ENCODE measurements around the gene SPRY1. TPM values are rescaled to one million over a fixed set of nuclear protein-coding genes. Genes with fewer than 3 reads are reported as not detected.
A peak's percentile ranks its signal among the peaks of the same experiment; 100 is the strongest.

SPRY1 gene
- total RNA-seq, 1 experiment from 2014 or later: 0.06 TPM

DNA sequence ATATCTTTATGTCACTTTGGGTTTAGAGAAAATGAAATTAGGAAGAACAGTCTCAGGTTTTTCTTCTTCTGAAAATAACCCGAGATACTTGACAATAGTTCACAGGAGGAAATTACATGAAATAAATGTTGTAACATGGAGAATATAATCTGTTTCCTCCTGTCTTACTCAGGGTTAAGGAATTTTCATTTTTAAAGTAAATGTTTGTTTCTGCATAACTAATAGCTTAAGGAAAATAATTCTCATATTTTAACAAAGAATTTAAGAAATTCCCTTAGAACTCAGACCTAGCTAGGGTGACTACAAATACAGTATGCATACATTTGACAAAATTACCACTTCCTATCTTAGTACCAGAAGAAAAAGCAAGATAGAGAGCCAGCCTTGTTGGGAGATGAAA is 17.2 kb upstream of the SPRY1 start:
- DNase-seq (ENCODE audit: low read depth): no peak

DNA sequence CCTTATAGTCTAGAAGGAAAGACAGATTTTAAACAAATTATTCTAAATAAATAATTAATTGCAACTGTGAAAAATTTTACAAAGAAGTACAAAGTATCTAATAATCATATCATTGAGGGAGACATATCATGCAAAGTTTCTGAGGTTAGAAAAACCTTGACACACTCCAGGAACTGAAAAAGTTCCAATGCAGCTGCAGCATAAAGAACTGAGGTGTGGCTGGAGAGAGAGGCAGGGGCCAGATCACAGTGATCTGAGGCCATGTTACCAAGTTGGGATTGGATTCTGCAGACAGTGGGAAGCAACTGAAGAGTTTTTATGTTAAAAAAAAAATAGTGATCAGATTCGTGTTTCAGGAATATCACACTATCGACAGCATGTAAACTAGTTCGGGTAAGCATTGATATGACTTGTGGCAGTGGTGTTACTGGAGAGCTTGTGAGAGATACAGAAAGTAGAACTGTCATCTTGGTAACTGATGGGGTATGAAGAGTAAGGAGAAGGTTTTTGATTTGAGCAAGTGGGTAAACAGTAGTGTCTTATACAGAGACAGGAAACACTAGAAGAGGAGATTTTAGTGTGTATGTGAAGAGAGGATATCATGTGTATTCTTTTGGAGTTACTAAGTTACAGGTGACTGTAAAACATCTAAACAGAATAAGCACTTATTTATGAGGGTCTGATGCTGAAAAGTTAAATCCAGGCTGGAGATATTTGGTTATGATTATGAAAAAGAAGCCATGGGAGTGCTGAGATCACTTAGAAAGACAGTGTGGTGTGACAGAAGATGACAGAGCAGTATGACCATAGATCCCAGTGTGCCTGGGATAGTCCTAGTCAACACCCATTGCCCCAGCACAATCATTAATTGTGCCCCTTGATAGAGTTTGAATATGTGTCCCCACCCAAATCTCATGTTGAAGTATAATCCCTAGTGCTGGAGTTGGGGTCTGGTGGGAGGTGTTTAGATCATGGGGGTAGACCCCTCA is 15.6 kb upstream of the SPRY1 start:
- DNase-seq (ENCODE audit: low read depth): no peak

GRCh38 chr4:123381996-123382395 is 14.6 kb upstream of the SPRY1 start:
- DNase-seq (ENCODE audit: low read depth): no peak

- no peak for DNase-seq (ENCODE audit: low read depth)
These were observed 13.0 kb upstream of the SPRY1 start for GRCh38 chr4:123383566-123383965.

- DNase-seq (ENCODE audit: low read depth): no peak
These were observed 10.0 kb upstream of the SPRY1 start for GRCh38 chr4:123386609-123387008.

DNA sequence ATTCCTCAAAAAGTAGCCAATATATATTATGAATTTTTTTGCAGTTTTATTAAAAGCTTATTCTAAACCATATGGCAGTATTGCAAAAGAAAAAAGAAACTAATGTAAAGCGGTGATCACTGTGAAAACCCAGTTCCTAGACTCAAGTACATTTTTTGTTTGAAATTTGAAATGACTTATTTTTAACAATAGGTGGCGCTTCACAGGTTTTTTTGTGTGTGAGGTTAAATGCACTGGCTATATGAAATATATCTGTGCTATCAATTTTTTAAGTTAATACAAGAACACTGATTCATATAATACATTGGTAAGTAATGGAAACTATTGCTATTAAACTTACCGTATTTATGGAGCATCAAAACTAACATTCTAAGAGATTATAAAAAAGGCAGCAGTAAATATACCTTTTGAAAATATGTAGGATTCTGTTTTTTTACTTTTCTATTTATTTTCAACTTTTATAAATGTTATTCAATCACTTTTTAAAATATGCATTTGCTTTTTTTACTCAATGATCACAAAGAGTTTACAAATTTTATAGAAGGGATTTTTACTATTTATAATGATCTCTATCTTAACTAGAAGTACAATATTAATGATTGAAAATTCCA is 5.6 kb upstream of the SPRY1 start:
- no peak for DNase-seq (ENCODE audit: low read depth)

DNA sequence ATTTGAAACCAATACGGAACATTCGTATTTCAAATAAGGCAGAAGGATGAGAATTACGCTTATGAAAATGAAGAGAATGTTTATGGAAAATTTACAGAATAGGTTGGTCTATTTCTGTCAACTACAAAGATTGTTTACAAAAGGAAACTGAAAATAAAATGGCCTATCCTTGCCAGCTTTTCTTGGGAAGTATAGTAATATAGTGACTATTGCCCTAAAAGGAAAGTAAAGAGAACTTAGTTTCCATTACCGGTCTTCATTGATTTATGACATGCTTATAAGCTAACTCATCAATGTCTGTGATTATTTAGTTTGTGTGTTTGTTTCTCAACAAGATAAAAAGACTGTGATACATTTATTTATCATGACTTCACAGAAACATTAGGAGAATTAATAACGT is 2.9 kb upstream of the SPRY1 start:
- no peak for DNase-seq (ENCODE audit: low read depth)

DNA sequence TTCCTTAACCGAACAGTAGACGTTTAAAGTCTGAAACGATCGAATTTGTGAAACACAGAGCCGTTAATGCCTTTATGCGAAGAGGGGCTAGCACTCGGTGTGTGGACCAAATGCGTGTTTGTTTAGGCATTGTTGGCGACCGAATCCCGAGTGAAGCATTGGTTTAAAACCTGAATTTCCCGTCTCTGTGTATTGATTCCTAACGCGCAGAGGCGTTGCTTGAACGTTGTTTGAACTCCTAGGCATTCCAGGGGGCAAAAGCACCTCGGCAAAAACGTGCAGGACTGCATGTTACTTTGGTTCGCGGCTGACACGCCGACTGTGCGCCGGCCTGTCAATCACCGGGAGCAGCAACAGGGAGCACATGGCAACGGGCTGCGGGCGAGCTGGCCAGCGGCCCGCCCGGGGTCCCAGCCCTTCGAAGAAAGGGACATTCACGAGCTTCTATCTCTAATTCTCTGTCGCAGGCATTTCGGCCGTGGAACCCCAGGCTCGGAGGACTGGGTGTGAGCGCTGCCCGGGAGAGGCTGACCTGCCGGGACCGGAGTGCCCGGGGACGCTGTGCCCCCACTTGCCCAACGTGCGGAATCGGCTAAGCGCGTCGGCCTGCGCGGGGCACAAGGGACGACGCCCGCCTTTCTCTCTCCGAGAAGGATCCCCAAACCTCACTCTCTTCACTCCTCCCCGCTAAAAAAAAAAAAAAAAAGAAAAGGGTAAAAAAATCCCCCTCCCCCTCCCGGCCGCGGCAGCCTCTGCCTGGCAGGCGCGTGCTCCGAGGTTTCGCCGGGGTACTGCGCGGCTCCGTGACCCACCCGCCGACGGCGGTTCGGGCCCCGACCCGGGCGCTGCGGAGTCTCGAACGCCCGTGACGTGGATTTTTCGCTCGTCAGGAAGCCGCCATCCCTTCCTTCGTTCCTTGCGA is 810 bp downstream of the SPRY1 start:
- peak; percentile 12 for DNase-seq (ENCODE audit: low read depth)

GRCh38 chr4:123398066-123398852 is 1.7 kb downstream of the SPRY1 start:
- DNase-seq (ENCODE audit: low read depth): peak; percentile 58

DNA sequence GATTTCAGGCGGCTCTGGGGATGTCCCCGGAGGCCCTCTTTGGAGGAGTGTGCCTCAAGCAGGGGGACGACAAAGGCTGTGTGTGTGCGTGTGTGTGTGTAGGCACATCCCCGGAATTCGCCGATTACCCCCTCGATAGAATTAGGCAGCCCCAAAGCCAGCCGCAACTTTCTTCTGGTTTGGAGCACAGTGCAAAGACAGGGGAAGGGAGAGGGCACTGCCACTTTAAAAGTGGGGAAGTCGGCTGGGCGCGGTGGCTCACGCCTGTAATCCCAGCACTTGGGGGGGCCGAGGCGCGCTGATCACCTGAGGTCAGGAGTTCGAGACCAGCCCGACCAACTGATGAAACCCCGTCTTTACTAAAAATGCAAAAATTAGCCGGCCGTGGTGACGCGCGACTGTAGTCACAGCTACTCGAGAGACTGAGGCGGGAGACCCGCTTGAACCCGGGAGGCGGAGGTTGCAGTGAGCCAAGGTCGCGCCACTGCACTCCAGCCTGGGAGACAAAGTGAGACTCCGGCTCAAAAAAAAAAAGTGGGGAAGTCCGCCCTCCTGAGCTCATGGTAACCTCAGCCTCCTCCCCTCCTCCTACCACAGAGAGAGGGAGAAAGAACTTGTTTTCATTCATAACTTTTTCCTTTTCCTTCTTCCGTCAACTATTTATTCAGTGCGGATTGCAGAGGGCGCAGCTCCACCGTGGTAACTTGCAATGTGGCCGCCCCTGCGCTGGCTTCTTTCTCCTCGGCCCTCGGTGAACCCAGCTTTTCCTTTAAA is 2.4 kb downstream of the SPRY1 start:
- peak; percentile 36 for DNase-seq (ENCODE audit: low read depth)

GRCh38 chr4:123399627-123400358 is 3.2 kb downstream of the SPRY1 start:
- DNase-seq (ENCODE audit: low read depth): no peak

GRCh38 chr4:123401271-123402120 is 4.9 kb downstream of the SPRY1 start:
- no peak for DNase-seq (ENCODE audit: low read depth)

DNA sequence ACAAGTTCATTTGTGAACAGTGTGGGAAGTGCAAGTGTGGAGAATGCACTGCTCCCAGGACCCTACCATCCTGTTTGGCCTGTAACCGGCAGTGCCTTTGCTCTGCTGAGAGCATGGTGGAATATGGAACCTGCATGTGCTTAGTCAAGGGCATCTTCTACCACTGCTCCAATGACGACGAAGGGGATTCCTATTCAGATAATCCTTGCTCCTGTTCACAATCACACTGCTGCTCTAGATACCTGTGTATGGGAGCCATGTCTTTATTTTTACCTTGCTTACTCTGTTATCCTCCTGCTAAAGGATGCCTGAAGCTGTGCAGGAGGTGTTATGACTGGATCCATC is 5.5 kb downstream of the SPRY1 start:
- DNase-seq (ENCODE audit: low read depth): no peak

DNA sequence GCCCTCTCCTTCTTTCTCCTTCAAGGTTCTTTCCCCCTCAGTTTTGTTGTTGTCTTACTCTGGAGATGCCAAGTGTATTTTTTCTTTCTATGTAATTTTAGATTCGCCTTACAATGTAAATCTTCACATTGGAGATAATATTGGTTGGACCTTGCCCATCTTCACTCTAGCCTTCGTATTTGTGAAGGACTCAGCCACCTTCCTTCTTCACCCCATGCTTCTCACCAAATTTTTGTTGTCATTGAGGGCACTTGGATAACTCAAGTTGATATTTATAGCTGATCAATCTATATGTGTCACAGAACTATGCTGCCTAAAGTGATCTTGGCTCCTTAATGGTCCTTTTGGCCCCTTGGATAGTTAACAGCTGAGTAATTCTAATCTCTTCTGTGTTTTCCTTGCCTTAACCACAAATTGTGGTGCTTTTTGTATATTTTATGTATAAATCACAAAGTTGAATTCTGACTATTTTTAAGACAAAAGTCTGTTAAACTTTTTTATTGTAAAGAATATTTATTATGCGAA is 6.5 kb downstream of the SPRY1 start:
- no peak for DNase-seq (ENCODE audit: low read depth)

GRCh38 chr4:123404533-123404932 is 7.9 kb downstream of the SPRY1 start:
- DNase-seq (ENCODE audit: low read depth): no peak

GRCh38 chr4:123405267-123405865 is 8.8 kb downstream of the SPRY1 start:
- no peak for DNase-seq (ENCODE audit: low read depth)

- DNase-seq (ENCODE audit: low read depth): no peak
These were observed 10.3 kb downstream of the SPRY1 start for GRCh38 chr4:123406872-123407271.

DNA sequence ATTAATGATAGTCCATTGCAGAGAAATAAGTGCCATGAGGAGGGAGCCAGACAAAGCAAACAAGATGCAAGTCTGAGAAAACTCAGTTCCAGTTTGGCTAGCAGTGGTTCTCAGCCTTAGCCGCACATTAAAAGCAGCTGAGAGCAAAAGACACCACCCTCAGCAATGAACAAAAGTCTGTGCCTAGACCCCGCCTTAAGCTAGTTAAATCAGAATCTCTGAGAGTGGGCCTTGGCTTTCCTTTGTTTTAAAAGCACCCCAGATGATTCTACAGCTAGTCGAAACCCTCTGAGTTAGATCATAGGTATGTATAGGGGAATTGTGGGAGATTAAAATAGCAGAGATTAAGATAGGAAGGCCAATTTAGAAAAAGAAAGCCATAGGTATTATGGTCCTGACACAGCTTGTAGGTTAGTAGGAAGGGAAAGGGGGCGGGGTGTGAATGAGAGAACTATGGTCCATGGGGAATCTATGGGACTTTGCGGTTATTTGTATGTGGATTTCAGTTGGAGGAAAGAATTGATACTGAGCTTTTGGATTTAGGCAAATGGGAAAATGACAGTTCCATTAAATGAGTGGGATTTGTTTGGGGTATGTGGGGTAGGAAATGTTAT is 12.0 kb downstream of the SPRY1 start:
- no peak for DNase-seq (ENCODE audit: low read depth)

All from Daoy (cell line).